Tibial artery (tissue), 4 donors: ENCODE data around the gene AXIN1.

Experiments
- DNase-seq, 2 donors: peaks; one replicate each; pipeline ENCODE4 v3.0.0-alpha.2; 2019
- H3K27ac ChIP-seq, 2 donors: fragments of 200-600 bp; sonication (generic) in 1 of 2; 1 replicate in 1 of 2; 2 replicates in 1 of 2; pipeline ENCODE4 v1.5.1; 2018 to 2019; ENCODE audit warnings: mild to moderate bottlenecking in 1 of 2
- H3K27me3 ChIP-seq, 2 donors: fragments of 200-600 bp; sonication (generic) in 1 of 2; one replicate each; pipeline versions ENCODE4 v1.5.1 to v1.6.0; 2016 to 2019
- H3K36me3 ChIP-seq, 3 donors: fragments of 200-600 bp; sonication (generic) in 2 of 3; one replicate each; pipeline ENCODE4 v1.5.1; 2016 to 2019; ENCODE audit warnings: mild to moderate bottlenecking in 2 of 3
- H3K4me1 ChIP-seq, 4 donors: fragments of 200-600 bp; sonication (generic) in 2 of 4; 1 replicate in 3 of 4; 2 replicates in 1 of 4; pipeline ENCODE4 v1.5.1; 2016 to 2019
- H3K4me3 ChIP-seq, 2 donors: fragments of 200-600 bp; sonication (generic) in 1 of 2; 1 replicate in 1 of 2; 2 replicates in 1 of 2; pipeline ENCODE4 v1.5.1; 2018 to 2019; ENCODE audit warnings: mild to moderate bottlenecking in 2 of 2
- H3K9me3 ChIP-seq, 3 donors: fragments of 200-600 bp; sonication (generic) in 1 of 3; one replicate each; pipeline ENCODE4 v1.5.1; 2016 to 2019
- CTCF ChIP-seq, 2 experiments: fragments of 200-600 bp in 1 of 2; fragments of 450-650 bp in 1 of 2; IDR thresholded peaks; one replicate each; pipeline ENCODE4 v1.5.1; 2017 to 2019; ENCODE audit warnings: antibody characterized with exemption in 2 of 2, mild to moderate bottlenecking in 1 of 2, moderate library complexity in 1 of 2
- intact Hi-C: fragments of 100-400 bp; cut with DNase I; formaldehyde crosslinking; loops from one replicate; pipeline ENCODE4 v1.15.0; 2023; ENCODE audit warnings: low total_unique reads

AXIN1 gene

GRCh38 chr16:243348-243747 is 109.2 kb downstream of the AXIN1 start:
- no peak overlapping the region for H3K4me3 ChIP-seq
- H3K27ac ChIP-seq: no peak overlapping the region
- TF ChIP-seq CTCF (IDR thresholded peaks at IDR 0.05): no peak
- no peaks in the 10 kb centered on the region for H3K4me1 ChIP-seq
- no peaks in the 10 kb centered on the region for H3K9me3 ChIP-seq
- no peak for DNase-seq
- no peaks in the 10 kb centered on the region for H3K27me3 ChIP-seq
- intact Hi-C loops: no loop called here
- H3K36me3 ChIP-seq: peaks cover 0 to 11% (median 0%) of the 10 kb centered on the region in 3 donors

- intact Hi-C loops: no loop called here
- no peaks in the 10 kb centered on the region for H3K4me1 ChIP-seq
- no peak for TF ChIP-seq CTCF (IDR thresholded peaks at IDR 0.05)
- no peak overlapping the region for H3K27ac ChIP-seq
- H3K36me3 ChIP-seq: peaks cover 0 to 2% (median 0%) of the 10 kb centered on the region in 3 donors
- no peak overlapping the region for H3K4me3 ChIP-seq
- no peaks in the 10 kb centered on the region for H3K9me3 ChIP-seq
- no peak for DNase-seq
- H3K27me3 ChIP-seq: no peaks in the 10 kb centered on the region
These were observed 110.2 kb downstream of the AXIN1 start for GRCh38 chr16:242281-242680.

GRCh38 chr16:240559-240958 is 112.0 kb downstream of the AXIN1 start:
- Histone ChIP-seq H3K4me3 (no peak overlapping the region), H3K27me3 (no peaks in the 10 kb centered on the region), H3K9me3 (no peaks in the 10 kb centered on the region), H3K4me1 (peaks cover 0 to 9% (median 4%) of the 10 kb centered on the region in 4 donors), H3K27ac (no peak overlapping the region), H3K36me3 (no peaks in the 10 kb centered on the region)
- no peak for TF ChIP-seq CTCF (IDR thresholded peaks at IDR 0.05)
- DNase-seq: no peak
- intact Hi-C loops: no loop called here

GRCh38 chr16:239948-240277 is 112.6 kb downstream of the AXIN1 start:
- H3K4me3 ChIP-seq: no peak overlapping the region
- H3K27me3 ChIP-seq: no peaks in the 10 kb centered on the region
- no peaks in the 10 kb centered on the region for H3K36me3 ChIP-seq
- H3K4me1 ChIP-seq: peaks cover 0 to 10% (median 5%) of the 10 kb centered on the region in 4 donors
- intact Hi-C loops: loop anchor here (5.0 kb wide), 1 partner anchor 107 kb away; no protein-coding TSS in a partner anchor
- no peak overlapping the region for H3K27ac ChIP-seq
- no peak for TF ChIP-seq CTCF (IDR thresholded peaks at IDR 0.05)
- H3K9me3 ChIP-seq: no peaks in the 10 kb centered on the region
- no peak for DNase-seq
